Breast epithelium (tissue), 4 donors: ENCODE data around the gene PPP2CA. TPM values are rescaled to one million over a fixed set of nuclear protein-coding genes. Genes with fewer than 3 reads are reported as not detected.

Experiments used
- DNase-seq, 2 donors: peaks; one replicate each; pipeline ENCODE4 v3.0.0-alpha.2; 2019; ENCODE audit warnings: low spot score in 2 of 2
- H3K27ac ChIP-seq, 2 donors: fragments of 200-600 bp; sonication (generic) in 1 of 2; one replicate each; pipeline ENCODE4 v1.5.1; 2016 to 2019; ENCODE audit warnings: mild to moderate bottlenecking in 1 of 2
- H3K27me3 ChIP-seq, 2 donors: fragments of 200-600 bp; sonication (generic) in 1 of 2; one replicate each; pipeline versions ENCODE4 v1.5.1 to v1.6.0; 2017 to 2019; ENCODE audit warnings: control low read depth in 1 of 2, mild to moderate bottlenecking in 1 of 2
- H3K36me3 ChIP-seq: fragments of 200-600 bp; one replicate; pipeline ENCODE4 v1.5.1; 2019
- H3K4me1 ChIP-seq, 2 donors: fragments of 200-600 bp; sonication (generic); one replicate each; pipeline ENCODE4 v1.5.1; 2016 to 2019; ENCODE audit warnings: control low read depth in 1 of 2
- H3K4me3 ChIP-seq, 3 donors: fragments of 200-600 bp; sonication (generic); 1 replicate in 2 of 3; 2 replicates in 1 of 3; pipeline ENCODE4 v1.5.1; 2016 to 2019; ENCODE audit warnings: mild to moderate bottlenecking in 3 of 3, moderate library complexity in 2 of 3
- H3K9me3 ChIP-seq, 2 donors: fragments of 200-600 bp; sonication (generic) in 1 of 2; one replicate each; pipeline ENCODE4 v1.5.1; 2016 to 2019; ENCODE audit warnings: control low read depth in 1 of 2
- POLR2A ChIP-seq: fragments of 450-650 bp; IDR thresholded peaks from one replicate; pipeline ENCODE4 v1.6.1; 2016; ENCODE audit warnings: antibody characterized with exemption, mild to moderate bottlenecking, moderate library complexity
- POLR2AphosphoS5 ChIP-seq, 3 donors: sonication (generic); formaldehyde crosslinking; IDR thresholded peaks; one replicate each; pipeline ENCODE4 v1.6.1; 2017; ENCODE audit warnings: antibody characterized with exemption in 3 of 3
- intact Hi-C: fragments of 100-400 bp; cut with DNase I; formaldehyde crosslinking; loops from one replicate; pipeline ENCODE4 v1.15.1; 2023; ENCODE audit warnings: low total_unique reads
- total RNA-seq, 3 donors: library from RNA; depleted of rRNA; stranded (reverse); fragments of >200 nt; gene quantifications; one replicate each; pipeline ENCODE4 v1.1.0, GENCODE V29; 2016
- TF ChIP-seq, protein P1 (sequence below), 3 donors: fragments of 450-650 bp; IDR thresholded peaks; one replicate each; pipeline ENCODE4 v1.5.1; 2016 to 2017; ENCODE audit warnings: antibody characterized with exemption in 3 of 3, mild to moderate bottlenecking in 3 of 3, moderate library complexity in 3 of 3

PPP2CA gene
- 100 to 1,000 TPM; 101 to 152 (median 121) TPM for total RNA-seq

DNA sequence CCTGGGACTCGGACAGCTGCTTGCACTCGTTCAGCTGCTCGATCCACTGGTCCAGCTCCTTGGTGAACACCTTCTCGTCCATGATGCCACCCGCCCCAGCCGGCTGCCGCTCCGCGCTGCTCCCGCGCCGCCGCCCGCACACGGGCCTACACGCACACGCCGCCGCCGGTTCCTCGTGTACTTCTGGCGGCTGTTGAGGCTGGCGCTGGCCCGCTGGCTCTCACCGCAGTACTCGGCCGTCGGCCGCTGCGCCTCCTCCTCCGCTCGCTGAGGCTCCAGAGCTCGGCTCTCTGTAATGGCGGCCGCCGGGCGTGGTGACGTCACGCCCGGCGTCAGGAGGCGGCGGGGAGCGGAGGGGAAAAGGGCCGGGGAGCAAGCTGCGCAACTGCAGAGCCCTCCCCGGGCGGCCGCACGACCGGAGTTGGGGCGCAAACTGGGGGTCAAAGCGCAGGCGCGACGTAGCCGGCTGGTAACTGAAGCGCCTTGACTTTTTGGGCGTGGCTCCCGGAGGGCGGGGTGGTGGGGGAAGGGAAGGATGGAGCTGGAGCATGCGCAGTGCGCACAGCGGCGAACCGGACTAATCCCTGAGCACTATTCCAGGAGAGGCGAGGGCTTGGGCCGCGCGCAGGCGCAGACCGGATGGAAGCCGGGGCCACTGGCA is at the start of gene PPP2CA:
Gene PPP2CA (minus strand): TSS at position 294 of the 661 bp plus-strand sequence. CDS start 212 bp downstream, at position 82.
- no peaks in the 10 kb centered on the region for H3K36me3 ChIP-seq
- TF ChIP-seq, protein P1, sequence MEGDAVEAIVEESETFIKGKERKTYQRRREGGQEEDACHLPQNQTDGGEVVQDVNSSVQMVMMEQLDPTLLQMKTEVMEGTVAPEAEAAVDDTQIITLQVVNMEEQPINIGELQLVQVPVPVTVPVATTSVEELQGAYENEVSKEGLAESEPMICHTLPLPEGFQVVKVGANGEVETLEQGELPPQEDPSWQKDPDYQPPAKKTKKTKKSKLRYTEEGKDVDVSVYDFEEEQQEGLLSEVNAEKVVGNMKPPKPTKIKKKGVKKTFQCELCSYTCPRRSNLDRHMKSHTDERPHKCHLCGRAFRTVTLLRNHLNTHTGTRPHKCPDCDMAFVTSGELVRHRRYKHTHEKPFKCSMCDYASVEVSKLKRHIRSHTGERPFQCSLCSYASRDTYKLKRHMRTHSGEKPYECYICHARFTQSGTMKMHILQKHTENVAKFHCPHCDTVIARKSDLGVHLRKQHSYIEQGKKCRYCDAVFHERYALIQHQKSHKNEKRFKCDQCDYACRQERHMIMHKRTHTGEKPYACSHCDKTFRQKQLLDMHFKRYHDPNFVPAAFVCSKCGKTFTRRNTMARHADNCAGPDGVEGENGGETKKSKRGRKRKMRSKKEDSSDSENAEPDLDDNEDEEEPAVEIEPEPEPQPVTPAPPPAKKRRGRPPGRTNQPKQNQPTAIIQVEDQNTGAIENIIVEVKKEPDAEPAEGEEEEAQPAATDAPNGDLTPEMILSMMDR (IDR thresholded peaks at IDR 0.05), result no peak
- TF ChIP-seq POLR2A, result peak; percentile 83
- peak; percentile 70 to 89 (median 79) for TF ChIP-seq POLR2AphosphoS5 (IDR thresholded peaks at IDR 0.05)
- no peaks in the 10 kb centered on the region for H3K27me3 ChIP-seq
- H3K4me3 ChIP-seq, result peak within 1 kb of the TSS; percentile 87 to 99 (median 97)
- H3K9me3 ChIP-seq, result no peaks in the 10 kb centered on the region
- peak; percentile 98 to 100 for DNase-seq
- peak within 1 kb of the TSS; percentile 100 for H3K27ac ChIP-seq
- H3K4me1 ChIP-seq, result peaks cover 0 to 3% of the 10 kb centered on the region in 2 donors
- intact Hi-C loops, result no loop called here

DNA sequence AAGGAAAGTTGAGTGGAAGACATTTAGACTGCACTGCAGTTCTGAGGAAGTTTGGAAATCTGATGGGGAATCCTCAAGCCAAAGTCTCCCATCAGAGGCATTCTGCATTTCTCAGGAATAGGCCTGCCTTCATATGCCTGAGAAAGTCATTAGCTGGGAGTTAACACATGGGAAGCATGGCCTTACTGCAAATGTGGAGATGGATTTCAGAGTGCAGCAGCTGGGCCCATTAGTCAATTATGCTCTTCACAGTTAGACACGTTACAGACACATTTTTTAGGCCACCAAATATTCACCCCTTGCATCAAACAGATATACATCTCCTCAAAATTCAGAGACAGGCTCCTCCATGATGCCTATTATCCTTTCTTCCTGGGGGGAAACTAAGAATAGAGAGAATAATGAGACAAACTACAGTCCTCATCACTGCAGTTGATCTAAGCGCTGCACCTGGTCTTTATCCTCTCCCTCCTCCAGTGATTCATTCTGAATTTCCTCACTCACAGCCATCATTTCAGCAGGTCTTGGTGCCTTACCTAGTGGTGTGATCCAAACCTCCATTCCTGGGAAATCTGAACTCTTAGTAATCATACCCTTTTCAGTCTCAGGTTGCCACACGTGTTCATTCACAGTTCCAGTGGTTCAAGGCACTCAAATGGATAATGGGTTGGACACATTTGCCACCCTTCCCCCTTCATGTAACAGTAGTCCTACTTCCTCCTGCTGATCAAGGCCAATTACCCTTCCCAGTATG is 47.9 kb upstream of the PPP2CA start:
- DNase-seq, result no peak
- Histone ChIP-seq H3K27ac (no peak overlapping the region), H3K27me3 (no peaks in the 10 kb centered on the region), H3K4me1 (no peaks in the 10 kb centered on the region), H3K9me3 (no peaks in the 10 kb centered on the region), H3K4me3 (no peak overlapping the region), H3K36me3 (no peaks in the 10 kb centered on the region)
- intact Hi-C loops, result no loop called here
- TF ChIP-seq POLR2AphosphoS5 (IDR thresholded peaks at IDR 0.05) (no peak), POLR2A (no peak)
- TF ChIP-seq, protein P1 (IDR thresholded peaks at IDR 0.05), result no peak

DNA sequence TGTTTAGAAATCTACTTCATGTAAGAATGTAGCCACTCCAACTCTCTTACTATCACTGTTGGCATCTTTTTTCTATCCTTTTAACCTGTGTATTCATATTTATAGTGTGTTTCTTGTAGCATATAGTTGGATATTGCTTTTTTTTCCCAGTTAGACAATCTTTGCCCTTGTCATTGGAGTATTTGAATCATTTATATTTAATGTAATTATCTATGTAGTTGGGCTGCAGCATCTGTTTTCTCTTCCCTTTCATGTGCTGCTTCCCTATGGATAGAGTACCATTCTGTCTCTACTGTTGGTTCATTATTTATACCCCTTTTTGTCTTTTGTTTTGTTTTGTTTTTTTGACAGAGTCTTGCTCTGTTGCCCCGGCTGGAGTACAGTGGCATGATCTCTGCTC is 45.2 kb upstream of the PPP2CA start:
- no peak for DNase-seq
- no peak overlapping the region for H3K4me3 ChIP-seq
- no peaks in the 10 kb centered on the region for H3K4me1 ChIP-seq
- H3K9me3 ChIP-seq, result no peaks in the 10 kb centered on the region
- TF ChIP-seq, protein P1 (IDR thresholded peaks at IDR 0.05), result no peak
- H3K27me3 ChIP-seq, result no peaks in the 10 kb centered on the region
- H3K27ac ChIP-seq, result no peak overlapping the region
- intact Hi-C loops, result no loop called here
- H3K36me3 ChIP-seq, result no peaks in the 10 kb centered on the region

DNA sequence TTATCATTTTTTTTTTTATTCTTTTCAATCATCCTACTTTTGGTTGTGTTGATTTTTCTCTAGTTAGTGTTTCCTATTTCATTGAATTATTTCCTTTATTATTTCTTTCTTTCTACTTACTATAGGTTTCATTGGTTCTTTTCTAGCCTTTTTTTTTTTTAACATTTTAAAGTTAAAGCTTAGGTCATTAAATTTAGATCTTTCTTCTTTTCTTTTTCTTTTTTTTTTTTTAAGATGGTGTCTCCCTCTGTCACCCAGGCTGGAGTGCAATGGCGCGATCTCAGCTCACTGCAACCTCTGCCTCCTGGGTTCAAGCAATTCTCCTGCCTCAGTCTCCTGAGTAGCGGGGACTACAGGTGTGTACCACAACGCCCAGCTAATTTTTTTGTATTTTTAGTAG is 43.0 kb upstream of the PPP2CA start:
- no peak overlapping the region for H3K4me3 ChIP-seq
- peaks cover 0 to 12% of the 10 kb centered on the region in 2 donors for H3K9me3 ChIP-seq
- no peaks in the 10 kb centered on the region for H3K4me1 ChIP-seq
- no peaks in the 10 kb centered on the region for H3K27me3 ChIP-seq
- intact Hi-C loops, result no loop called here
- no peak for TF ChIP-seq POLR2AphosphoS5 (IDR thresholded peaks at IDR 0.05)
- no peak for TF ChIP-seq POLR2A
- TF ChIP-seq, protein P1 (IDR thresholded peaks at IDR 0.05), result no peak
- H3K27ac ChIP-seq, result no peak overlapping the region
- no peaks in the 10 kb centered on the region for H3K36me3 ChIP-seq
- no peak for DNase-seq

DNA sequence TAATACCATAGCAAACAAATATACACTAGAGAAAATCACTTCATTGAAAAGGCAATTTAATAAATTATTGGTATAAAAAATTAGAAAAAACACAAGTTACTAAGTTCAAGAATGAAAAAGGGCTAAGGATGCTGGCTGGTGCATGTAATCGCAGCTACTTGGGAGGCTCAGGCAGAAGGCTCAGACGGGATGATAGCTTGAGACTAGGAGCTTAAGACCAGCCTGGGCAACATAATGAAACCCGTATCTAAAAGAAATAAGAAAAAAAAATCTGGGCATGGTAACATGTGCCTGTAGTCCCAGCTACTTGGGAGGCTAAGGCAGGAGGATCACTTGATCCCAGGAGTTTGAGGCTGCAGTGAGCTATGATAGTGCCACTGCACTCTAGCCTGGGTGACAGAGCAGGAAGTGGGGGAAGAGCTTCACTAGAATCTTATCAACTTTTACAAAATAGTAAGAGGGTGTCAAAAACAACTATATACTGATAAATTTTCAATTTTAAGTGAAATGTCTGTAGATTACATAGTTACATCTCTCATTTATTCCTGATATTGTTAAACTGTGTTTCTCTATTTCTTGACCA is 42.2 kb upstream of the PPP2CA start:
- DNase-seq, result no peak
- Histone ChIP-seq H3K27ac (no peak overlapping the region), H3K9me3 (peaks cover 0 to 12% of the 10 kb centered on the region in 2 donors), H3K4me1 (no peaks in the 10 kb centered on the region), H3K36me3 (no peaks in the 10 kb centered on the region), H3K4me3 (no peak overlapping the region), H3K27me3 (no peaks in the 10 kb centered on the region)
- intact Hi-C loops, result no loop called here
- TF ChIP-seq, protein P1 (IDR thresholded peaks at IDR 0.05), result no peak
- no peak for TF ChIP-seq POLR2AphosphoS5 (IDR thresholded peaks at IDR 0.05)
- no peak for TF ChIP-seq POLR2A
